Transverse colon (tissue), 4 donors: Measurements from ENCODE around the gene P2RX7.

Experiments
- EP300 ChIP-seq: sonication (generic); formaldehyde crosslinking; IDR thresholded peaks from one replicate; pipeline ENCODE4 v1.6.1; 2017; ENCODE audit warnings: antibody characterized with exemption, low read depth
- POLR2A ChIP-seq: fragments of 450-650 bp; IDR thresholded peaks from one replicate; pipeline ENCODE4 v1.6.1; 2016; ENCODE audit warnings: antibody characterized with exemption, mild to moderate bottlenecking, moderate library complexity
- POLR2AphosphoS5 ChIP-seq, 3 donors: sonication (generic); formaldehyde crosslinking; IDR thresholded peaks; one replicate each; pipeline ENCODE4 v1.6.1; 2016; ENCODE audit warnings: antibody characterized with exemption in 3 of 3
- TF ChIP-seq, protein P1 (sequence below), 5 experiments: fragments of 200-600 bp in 3 of 5; fragments of 450-650 bp in 2 of 5; sonication (generic) in 3 of 5; IDR thresholded peaks; 1 replicate in 2 of 5; 2 replicates in 3 of 5; pipeline ENCODE4 v1.5.1; 2016 to 2017; ENCODE audit warnings: antibody characterized with exemption in 5 of 5, inconsistent platforms in 3 of 5, mild to moderate bottlenecking in 2 of 5, moderate library complexity in 1 of 5

DNA sequence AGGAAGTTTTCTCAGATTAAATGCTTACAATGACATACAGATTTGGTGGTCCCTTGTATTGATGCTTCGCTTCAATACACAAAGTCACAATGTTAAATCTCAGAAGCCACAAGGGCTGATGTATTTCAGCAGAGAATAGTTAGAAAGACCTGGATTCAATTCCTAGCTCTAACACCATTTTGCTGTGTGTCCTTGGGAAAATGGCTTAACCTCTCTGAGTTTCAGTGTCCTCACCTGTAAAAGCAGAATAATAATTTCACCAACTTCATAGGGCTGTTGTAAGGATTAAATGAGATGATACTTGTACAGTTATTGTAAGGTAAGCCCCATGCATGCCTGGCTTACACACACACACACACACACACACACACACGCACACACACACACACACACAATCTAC lies 30.3 kb downstream of the P2RX7 start:
- TF ChIP-seq EP300 = no peak
- TF ChIP-seq, protein P1, sequence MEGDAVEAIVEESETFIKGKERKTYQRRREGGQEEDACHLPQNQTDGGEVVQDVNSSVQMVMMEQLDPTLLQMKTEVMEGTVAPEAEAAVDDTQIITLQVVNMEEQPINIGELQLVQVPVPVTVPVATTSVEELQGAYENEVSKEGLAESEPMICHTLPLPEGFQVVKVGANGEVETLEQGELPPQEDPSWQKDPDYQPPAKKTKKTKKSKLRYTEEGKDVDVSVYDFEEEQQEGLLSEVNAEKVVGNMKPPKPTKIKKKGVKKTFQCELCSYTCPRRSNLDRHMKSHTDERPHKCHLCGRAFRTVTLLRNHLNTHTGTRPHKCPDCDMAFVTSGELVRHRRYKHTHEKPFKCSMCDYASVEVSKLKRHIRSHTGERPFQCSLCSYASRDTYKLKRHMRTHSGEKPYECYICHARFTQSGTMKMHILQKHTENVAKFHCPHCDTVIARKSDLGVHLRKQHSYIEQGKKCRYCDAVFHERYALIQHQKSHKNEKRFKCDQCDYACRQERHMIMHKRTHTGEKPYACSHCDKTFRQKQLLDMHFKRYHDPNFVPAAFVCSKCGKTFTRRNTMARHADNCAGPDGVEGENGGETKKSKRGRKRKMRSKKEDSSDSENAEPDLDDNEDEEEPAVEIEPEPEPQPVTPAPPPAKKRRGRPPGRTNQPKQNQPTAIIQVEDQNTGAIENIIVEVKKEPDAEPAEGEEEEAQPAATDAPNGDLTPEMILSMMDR (IDR thresholded peaks at IDR 0.05) = no peak
- TF ChIP-seq POLR2AphosphoS5 (IDR thresholded peaks at IDR 0.05) = no peak
- no peak for TF ChIP-seq POLR2A
